ENCODE data around the gene SLC9A4. TPM values are rescaled to one million over a fixed set of nuclear protein-coding genes. Genes with fewer than 3 reads are reported as not detected.

The SLC9A4 gene
- total and polyA plus RNA-seq, 4 donors = 0.06 to 0.30 (median 0.10) TPM

Small RNAs within 50 kb of the gene (small RNA-seq; reads per million reads assigned to genes)
- 0.06 reads per million for gene MIR4772 (ENCODE audit: low replicate concordance)

Other genes with a start within 250 kb of the SLC9A4 start
- gene IL1RL1, start 161.7 kb upstream of the SLC9A4 start, total RNA-seq = 1 to 10 TPM in 1 of 2 donors, under 1 TPM in 1; 0.17 to 1.1 TPM
- not detected for gene IL1RL1, start 161.7 kb upstream of the SLC9A4 start, polyA plus RNA-seq (ENCODE audit: insufficient read length in 2 of 2)
- gene IL18R1, start 117.4 kb upstream of the SLC9A4 start, total RNA-seq = 1 to 10 TPM; 1.2 to 2.1 TPM
- gene IL18R1, start 117.4 kb upstream of the SLC9A4 start, polyA plus RNA-seq (ENCODE audit: insufficient read length in 2 of 2) = under 1 TPM; 0.59 to 0.71 TPM
- gene IL18RAP, start 50.1 kb upstream of the SLC9A4 start, total RNA-seq = under 1 TPM; 0.22 to 0.69 TPM
- under 1 TPM in 1 of 2 donors, not detected in 1; 0.09 TPM for gene IL18RAP, start 50.1 kb upstream of the SLC9A4 start, polyA plus RNA-seq (ENCODE audit: insufficient read length in 2 of 2)
- gene SLC9A2, start 146.3 kb downstream of the SLC9A4 start, total RNA-seq = 1 to 10 TPM; 1.0 to 1.9 TPM
- 1 to 10 TPM; 1.2 to 1.5 TPM for gene SLC9A2, start 146.3 kb downstream of the SLC9A4 start, polyA plus RNA-seq (ENCODE audit: insufficient read length in 2 of 2)